ENCODE data around the gene TMEM154.

TMEM154 gene

DNA sequence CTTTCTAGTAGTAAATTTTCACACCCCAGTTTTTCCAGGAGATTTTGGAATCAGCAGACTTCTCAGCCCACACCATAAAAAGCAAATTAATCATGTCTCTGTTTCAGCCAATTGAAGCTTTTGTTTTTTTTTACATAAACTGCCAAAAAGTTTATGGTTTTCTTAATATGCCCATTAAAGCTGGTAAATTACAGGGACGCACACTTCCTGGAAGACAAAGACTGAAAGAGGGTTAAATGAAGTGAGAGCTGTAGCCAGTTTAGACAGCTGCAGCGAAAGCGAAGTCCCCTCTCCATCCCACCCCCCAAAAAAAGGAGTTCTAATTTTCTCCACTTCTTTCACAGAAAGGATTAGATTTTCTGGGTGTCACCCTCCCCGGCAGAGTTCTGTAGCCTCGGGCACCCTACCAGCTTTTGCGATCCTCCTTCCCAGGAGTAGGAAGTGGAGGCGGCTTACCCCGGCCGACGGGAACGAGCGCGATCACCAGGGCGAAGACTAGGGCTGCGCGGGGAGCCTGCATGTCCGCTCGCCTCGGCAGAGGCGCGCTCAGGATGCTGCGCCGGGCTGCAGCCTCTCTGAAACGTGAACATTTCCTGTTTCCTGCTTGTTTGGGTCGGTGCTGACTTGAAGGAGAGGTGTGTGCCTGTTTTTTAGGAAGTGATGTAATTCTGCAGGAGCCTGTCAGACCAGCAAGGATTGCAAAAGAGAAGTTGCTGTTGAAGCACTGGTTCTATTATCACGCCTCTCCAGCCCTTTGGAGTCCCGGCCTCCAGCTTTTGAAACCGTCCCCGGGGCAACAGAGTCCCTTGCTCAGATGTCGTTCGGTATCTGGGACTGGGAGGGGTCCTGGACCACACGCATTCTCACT, at the start of gene TMEM154:
TMEM154 (minus strand) TSS at position 584 of the 868 bp plus-strand sequence; CDS start at position 520, 64 bp downstream.
- DNase-seq = no peak

DNA sequence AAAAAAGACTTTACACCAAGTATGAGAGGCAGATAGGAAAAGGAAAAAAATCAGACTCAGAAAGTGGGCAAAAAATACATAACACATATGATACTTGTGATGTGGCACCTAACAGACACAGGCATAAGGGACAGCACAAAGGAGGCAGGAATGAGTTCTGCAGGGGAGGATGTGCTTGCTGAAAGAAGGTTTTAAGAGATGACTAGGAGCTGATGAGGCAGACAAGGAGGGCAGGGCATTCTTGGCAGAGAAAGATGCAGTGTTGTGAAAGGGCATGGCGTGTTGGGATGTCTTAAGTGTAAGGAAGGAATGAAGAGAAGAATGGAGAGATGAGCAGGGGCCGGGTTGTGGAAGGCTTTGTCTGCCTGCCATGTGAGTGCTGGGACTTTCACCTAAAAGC, 49.7 kb upstream of the TMEM154 start:
- DNase-seq = no peak

DNA sequence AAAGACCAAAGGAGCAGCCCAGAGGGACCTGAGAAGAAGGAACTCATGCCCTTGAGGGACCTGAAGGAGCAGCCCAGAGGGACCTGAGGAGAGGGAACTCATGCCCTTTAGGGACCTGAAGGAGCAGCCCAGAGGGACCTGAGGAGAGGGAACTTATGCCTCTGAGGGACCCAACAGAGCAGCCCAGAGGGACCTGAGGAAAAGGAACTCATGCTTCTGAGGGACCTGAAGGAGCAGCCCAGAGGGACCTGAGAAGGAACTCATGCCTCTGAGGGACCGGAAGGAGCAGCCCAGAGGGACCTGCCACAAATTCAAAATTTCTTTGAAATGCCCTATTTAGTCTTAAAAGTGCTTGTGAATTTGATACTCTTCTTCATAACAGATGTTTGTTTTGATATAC, 48.5 kb upstream of the TMEM154 start:
- DNase-seq = no peak

GRCh38 chr4:152727784-152728183, 48.0 kb upstream of the TMEM154 start:
- no peak for DNase-seq

- no peak for DNase-seq
Observed at GRCh38 chr4:152724494-152724893, 44.7 kb upstream of the TMEM154 start.

DNA sequence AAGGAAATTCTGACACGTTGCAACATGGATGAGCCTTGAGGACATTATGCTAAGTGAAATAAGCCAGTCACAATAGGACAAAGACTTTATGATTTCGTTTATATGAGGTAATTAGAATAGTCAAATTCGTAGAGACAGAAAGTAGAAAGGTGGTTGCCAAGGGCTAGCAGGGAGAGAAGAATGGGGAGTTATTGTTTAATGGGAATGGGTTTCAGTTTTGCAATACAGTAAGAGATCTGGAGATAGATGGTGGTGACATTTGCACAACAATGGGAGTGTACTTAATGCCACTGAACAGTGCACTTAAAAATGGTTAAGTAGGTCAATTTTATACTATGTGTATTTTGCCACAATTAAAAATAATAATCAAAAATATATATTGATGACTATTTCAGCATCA, 43.4 kb upstream of the TMEM154 start:
- no peak for DNase-seq

- DNase-seq = no peak
Observed at GRCh38 chr4:152719801-152720556, 40.2 kb upstream of the TMEM154 start.

- no peak for DNase-seq
Observed at GRCh38 chr4:152719291-152719690, 39.5 kb upstream of the TMEM154 start.

- no peak for DNase-seq
Observed at GRCh38 chr4:152715076-152715475, 35.3 kb upstream of the TMEM154 start.

DNA sequence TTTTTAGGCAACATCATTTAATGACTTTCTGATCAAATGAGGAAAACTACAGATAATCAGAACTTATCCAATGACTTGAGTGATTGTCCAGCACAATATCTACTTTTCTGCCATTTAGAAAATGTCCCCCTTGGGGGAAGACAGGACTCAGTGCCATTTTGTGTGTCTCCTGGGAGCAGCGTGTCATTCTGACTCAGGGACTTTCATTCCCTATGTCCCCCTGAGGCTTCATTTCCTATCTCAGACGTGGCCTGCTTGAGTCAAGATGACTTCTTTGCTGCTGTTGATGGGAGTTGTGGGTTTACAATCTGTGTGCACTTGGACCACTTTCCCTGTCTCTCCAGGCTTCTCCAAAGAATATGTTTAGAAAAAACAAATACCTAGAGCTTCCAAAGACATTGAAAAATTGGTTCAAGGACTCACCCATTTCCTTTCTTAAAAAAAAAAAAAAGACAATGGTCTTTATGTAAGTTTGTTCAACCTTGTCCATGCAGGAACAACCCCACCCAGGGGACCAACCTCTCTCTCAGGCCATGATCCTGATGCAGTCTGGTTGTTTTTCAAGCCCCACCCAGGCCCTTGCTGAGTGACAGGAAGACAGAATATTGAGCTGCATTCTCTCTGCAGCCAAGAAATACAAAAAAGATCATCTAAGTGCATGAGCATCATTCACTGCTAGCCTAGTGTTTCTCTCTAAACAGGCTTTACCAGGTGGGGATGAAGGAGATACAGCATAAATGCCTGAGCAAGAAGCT, 34.3 kb upstream of the TMEM154 start:
- DNase-seq = no peak

DNA sequence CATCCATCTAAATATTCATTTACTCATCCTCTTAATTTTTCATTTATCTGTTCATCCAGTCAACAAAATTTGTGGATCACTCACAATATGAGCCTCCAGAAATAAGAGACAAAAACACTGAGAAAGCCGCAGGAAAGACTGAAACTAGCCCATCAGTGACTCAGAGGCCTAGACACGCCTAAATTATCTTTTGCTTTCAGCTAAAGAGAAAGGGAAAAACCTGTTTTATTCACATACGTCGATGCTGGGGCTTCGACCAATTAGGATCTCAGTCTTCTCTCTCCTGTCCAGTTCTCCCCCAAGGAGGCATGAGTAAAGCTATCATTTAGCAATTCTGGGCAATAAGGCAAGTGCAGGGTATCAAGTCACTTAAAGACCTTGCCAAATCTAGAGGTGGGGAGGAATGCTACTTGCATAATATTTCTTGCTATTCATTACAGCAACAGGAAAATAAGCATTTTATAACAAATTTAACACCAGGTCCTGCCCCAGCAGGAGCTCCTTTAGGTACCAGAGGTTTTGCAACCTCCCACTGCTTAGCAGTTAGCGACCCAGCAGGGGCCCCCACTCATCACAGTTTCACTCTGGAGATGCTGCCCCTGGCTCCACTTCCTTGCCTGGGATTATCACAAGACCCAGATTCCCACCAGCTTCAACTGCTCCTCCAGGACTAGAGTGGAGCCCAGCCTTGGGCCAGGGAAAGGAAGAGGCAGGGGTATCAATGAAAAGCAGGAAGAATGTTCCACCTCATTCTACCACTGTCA, 30.1 kb upstream of the TMEM154 start:
- no peak for DNase-seq

GRCh38 chr4:152708796-152709195, 29.0 kb upstream of the TMEM154 start:
- DNase-seq = no peak

- no peak for DNase-seq
Observed at GRCh38 chr4:152708361-152708760, 28.6 kb upstream of the TMEM154 start.

DNA sequence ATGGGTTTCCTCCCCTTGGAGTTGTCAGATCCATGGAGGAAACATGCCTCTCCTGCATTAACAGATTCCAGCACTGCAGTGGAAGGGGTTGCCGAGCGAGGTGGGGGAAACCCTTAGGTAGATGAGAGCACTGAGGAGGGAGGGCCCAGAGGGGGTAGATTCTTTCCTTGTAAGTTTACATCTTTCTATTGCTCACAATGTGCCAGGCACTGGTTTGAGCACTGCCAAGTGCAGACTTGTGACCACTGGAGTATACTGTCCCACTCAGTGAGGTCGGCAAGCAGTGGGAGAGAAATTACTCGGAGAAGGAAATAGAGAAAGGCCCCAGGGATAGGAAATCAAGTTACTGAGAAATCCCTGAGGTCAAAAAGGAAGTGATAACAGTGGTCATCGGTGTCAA, 27.8 kb upstream of the TMEM154 start:
- no peak for DNase-seq

DNA sequence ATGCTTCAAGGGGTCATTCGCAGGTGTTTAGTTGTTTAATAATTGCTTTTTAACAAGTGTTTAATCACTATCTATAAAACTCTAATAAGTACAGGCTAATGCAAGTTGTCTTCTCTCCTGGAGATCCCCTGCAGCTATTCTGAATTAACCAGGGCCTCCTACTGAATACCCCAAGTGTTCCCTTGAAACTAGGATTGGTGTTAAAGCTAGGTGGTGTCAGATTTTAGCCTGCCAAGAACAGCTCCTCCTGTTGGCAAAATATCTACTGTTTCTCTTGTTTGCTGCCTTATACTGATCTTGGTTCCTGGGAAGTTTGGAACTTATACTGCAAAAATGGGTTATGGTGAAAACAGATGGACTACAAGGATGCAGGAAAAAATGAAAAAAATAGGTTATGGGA, 26.1 kb upstream of the TMEM154 start:
- no peak for DNase-seq

- no peak for DNase-seq
Observed at GRCh38 chr4:152704788-152705187, 25.0 kb upstream of the TMEM154 start.

- no peak for DNase-seq
Observed at GRCh38 chr4:152700151-152700550, 20.4 kb upstream of the TMEM154 start.

- no peak for DNase-seq
Observed at GRCh38 chr4:152699313-152699712, 19.5 kb upstream of the TMEM154 start.

DNA sequence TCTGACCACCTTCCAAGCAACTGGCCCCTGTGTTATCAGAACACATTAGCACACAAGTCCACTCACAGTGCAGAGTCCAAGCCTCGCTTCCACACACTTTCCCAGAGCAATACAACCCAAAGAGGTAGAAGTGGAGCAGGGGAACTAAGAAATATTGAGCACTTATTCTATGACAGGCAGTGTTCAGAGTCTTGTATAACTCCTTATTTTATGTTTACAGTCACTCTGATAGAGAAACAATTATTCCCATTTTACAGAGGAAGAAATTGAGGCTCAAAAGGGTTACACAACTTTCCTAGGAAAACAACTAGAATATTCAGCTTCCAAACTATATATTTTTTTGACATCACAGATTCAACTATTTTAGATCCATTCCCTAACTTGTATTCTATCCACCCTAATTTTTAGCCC, 18.3 kb upstream of the TMEM154 start:
- DNase-seq = no peak

- DNase-seq = no peak
Observed at GRCh38 chr4:152697284-152698088, 17.7 kb upstream of the TMEM154 start.

- no peak for DNase-seq
Observed at GRCh38 chr4:152696764-152697261, 17.0 kb upstream of the TMEM154 start.

- DNase-seq = no peak
Observed at GRCh38 chr4:152693871-152694270, 14.1 kb upstream of the TMEM154 start.

Measured in NCI-H1930 (cell line).